Stimulated activated CD4-positive, alpha-beta T cell treated with anti-CD3 and anti-CD28 coated beads, TNF-alpha, amount 100 ng/mL, for 1 hour (primary cell): ENCODE results near the gene CBX6.
"Not testable (repeated sequence)": the region's sequence is repeated elsewhere in the genome, so short reads cannot be mapped to it uniquely, and the experiment has no call there.

Experiments used
- DNase-seq, 3 donors: peaks; one replicate each; pipeline ENCODE4 v3.0.0-alpha.2; 2020; ENCODE audit warnings: low read depth in 3 of 3, low spot score in 1 of 3

Gene CBX6

GRCh38 chr22:38861170-38861876 lies 10.7 kb downstream of the CBX6 start:
- DNase-seq: no peak

GRCh38 chr22:38860283-38861169 lies 11.5 kb downstream of the CBX6 start:
- no peak for DNase-seq

DNA sequence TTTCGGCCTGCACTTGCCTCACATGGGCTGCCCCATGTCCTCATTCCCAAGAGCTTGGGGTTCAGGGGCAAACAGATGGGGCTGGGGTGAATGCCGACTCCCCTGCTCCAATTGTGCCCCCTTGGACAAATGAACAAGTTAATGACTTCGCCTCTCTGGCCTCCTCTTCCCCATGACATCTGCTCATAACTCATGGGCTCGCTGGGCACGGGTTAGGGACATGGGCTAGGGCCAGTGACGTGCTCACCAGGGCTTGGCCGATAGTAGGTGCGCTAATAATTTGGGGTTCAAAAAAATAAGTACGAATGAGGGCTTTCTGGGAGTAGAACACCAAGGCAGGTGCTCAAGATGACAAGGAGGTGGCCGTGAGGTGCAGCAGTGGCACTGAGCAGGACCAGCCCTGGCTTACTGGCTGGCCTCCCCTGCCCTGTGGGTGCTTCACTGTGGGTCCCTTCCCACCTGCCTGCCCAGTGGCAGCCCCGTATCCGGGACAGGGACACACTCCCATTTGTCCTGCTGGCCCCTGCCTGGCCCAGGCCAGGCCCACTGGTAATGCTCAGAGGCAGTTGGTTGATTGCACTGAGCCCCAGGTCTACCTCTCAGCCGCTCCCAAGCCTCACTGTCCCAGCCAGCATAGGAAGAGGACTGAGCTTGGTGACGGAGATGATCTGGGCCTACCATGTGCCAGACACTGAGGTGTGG lies 12.3 kb downstream of the CBX6 start:
- no peak for DNase-seq

GRCh38 chr22:38858492-38858891 lies 13.5 kb downstream of the CBX6 start:
- DNase-seq: no peak

GRCh38 chr22:38854476-38854875 lies 17.5 kb downstream of the CBX6 start:
- DNase-seq: not testable (repeated sequence)

- DNase-seq: not testable (repeated sequence)
Observed at GRCh38 chr22:38853883-38854282, 18.1 kb downstream of the CBX6 start.

GRCh38 chr22:38853196-38853651 lies 18.8 kb downstream of the CBX6 start:
- no peak for DNase-seq

DNA sequence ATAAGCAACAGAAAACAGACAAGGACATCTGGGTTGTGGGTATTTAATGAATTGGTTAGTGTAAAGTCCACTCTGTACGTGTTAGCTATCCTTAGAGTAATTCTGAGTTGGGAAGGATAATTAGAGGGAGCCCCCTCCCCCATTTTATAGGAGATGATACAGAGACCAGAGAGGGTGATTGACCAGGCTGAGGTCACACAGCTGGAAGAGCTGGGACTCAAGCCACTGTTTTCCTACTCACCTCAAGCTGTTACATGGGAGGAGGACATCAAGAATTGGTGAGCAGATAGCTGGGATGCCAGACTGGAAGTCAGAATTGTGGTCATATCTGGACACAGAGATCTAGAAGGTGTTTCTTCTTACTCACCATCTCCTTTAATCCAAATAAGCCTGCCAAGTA lies 19.5 kb downstream of the CBX6 start:
- DNase-seq: no peak

DNA sequence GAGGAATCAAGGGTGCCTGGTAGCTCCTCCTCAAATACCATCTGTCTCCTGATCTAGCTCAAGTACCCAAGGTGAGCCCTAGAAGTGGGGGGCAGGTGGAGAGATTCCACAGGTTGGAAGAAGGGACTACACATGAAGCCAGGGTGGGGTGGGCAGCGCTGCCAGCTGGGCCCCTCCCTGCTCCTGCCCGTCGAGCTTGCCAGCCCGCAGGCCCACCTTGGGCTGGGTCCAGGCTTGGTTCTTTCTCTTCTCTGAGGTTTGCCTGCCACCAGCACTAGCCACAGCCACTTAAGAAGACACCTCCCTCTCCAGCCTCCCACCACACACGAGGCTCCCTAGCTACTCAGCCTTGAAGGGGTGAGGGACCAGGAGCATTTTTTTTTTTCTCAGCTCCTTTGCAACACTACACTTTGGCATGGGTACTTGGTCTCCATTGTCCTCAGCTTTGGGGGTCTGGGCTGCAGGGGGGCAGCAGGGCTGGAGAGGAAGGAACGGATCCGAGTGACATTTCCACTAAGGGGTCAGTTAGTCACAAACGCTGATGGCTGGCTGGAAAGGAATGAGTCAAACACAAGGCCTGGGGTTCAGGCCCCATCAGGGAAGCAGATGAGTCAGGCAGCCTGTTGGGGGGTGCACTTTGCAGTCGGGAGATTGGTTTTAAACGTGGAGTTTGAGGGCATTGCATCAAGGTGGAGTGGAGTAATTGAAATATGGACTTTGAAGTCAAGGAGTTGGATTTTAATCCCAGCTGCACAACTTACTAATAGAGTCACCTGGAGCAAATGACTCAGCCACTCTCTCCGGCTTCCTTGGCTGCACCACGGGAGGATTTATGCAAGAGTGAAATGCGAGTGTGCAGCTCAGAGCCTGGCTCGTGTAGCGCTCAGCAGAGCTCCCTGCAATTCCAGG lies 20.8 kb downstream of the CBX6 start:
- no peak for DNase-seq

DNA sequence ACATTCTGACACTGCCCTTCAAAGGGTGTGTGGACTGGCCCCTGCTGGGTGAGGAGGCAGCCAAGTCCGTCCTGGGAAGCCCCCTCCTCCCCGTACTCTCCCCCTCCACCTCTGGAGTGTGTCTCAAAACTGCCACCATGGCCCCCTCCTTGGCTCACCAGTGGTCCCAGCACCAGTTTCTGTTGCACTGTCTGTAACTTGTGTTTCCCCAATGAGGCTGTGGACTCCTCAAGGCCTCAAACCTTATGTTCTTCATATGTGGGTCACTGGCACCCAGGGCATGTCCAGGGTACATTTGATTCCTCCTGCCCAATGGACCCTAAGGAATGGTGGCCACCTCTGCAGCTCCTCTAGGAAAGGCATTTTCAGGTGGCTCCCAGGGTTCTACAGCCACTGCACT lies 21.6 kb downstream of the CBX6 start:
- DNase-seq: no peak

DNA sequence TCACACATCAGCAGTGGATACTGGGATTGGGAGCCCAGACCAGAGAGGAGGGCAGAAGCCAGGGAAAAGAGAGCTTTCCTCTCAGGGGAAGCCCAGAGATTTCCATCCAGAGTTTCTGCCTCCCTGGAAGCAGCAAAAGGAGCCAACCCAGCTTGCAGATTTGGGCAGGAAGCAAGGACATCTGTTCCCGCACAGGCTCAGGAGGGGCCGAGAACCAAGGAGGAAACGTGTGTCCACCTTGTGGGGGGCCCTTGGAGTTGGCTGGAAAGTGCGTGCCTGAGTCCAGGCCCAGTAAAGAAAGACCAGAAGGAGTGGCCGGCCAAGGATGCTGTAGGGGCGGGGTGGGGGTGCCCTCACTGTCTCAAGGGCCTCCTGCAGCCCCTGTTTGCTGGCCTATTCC lies 22.2 kb downstream of the CBX6 start:
- DNase-seq: no peak

- no peak for DNase-seq
Observed at GRCh38 chr22:38846412-38846811, 25.6 kb downstream of the CBX6 start.

DNA sequence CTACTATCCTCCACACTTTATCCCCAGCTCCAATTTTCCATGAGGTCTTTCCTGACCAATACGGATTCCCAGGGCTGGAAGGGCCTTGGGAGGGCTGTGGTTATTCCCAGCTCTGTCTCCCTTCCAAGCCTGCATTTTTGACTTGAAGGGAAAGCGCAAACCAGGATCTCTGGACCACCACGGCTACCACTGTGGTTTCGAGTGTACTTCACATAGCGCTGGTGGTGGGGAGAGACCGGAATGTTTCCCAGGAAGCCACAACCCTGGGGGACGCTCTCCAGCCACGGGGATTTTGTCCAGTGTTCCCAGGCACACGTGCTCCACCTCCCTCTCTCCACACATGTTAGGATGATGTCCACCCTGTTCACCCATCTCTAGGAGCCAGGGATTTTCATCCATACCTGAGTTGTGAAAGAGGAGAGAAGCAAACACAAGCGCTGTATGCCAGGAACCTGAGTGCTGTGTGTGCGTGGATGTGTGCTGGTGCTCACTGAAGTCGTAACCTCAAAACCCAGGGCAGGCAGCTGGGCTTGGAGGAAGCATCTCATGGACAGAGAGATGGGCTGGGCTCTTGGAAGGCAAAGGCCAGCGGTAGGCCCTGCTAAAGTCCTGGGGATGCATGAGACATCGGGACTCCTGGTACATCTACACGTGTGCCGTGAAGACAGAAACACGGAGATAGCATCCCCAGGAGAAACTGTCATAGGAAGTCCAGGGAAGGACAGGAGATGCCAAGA lies 26.8 kb downstream of the CBX6 start:
- no peak for DNase-seq

DNA sequence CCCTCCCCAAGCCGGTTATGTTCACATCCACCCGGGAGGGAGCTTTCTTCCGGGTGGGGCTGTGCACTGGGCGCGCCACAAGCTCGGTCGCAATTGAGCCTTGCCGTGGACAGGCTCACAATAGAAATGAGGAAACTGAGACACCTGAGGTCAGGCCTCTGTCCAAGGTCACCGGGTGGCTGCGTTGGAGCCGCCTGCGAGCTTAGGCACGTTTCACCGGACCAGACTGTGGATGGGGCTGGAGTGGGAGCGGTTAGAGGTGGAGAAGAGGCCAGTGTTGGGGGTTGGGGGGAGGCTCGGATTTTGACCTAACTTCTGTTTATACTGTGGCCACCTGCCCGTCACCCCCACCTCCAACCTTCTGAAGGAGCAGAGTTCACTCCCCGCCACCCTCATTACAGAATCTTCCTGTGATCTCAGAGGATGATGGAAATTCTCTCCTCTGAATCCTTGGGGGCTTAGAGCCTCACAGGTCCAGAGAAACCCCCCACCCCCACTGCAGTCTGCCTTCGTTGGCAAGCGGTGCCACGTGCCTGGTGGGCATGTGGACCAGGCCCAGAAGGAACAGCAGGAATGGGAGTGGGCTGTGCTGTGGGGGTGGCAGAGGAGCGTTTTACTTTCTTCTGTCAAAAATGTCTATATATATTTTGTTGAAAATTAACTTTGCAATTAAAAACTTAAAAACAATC lies 27.6 kb downstream of the CBX6 start:
- DNase-seq: no peak

DNA sequence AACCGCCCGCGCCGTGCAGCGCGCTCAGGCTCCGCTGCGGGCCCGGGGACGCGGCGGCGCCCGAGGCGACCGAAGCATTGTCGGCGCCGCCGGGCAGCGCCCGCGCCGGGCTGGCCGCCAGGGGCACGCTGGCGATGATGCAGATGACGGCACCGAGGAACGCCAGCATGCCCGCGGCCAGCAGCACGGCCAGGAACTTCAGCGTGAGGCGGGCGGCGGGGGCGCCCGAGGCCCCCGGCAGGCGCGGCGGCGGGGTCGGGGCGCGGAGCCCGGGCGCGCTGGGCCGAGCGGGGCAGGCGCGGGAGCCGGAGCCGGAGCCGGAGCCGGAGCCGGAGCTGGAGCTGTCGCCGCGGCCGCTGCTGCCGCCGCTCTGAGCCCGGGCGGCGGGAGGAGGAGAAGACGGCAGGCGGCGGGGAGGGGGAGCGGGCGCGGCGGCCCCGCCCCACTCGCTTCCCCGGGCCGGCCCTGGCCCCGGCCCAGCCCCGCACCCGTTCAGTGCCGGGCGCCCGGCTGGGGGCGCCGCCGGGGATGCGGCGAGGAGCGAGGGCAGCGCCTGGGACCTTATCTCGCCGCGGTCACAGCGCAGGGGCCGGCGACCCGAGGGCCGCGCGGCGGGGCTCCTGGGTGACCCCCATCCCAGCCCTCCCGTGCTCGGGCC lies 28.2 kb downstream of the CBX6 start, which contains the start of gene NPTXR:
NPTXR (minus strand) TSS at position 372 of the 658 bp plus-strand sequence.
- DNase-seq: peak in 1 of 3 donors; percentile 24

- peak; percentile 10 to 41 (median 27) for DNase-seq
Observed at GRCh38 chr22:38843201-38843656, 28.8 kb downstream of the CBX6 start.

DNA sequence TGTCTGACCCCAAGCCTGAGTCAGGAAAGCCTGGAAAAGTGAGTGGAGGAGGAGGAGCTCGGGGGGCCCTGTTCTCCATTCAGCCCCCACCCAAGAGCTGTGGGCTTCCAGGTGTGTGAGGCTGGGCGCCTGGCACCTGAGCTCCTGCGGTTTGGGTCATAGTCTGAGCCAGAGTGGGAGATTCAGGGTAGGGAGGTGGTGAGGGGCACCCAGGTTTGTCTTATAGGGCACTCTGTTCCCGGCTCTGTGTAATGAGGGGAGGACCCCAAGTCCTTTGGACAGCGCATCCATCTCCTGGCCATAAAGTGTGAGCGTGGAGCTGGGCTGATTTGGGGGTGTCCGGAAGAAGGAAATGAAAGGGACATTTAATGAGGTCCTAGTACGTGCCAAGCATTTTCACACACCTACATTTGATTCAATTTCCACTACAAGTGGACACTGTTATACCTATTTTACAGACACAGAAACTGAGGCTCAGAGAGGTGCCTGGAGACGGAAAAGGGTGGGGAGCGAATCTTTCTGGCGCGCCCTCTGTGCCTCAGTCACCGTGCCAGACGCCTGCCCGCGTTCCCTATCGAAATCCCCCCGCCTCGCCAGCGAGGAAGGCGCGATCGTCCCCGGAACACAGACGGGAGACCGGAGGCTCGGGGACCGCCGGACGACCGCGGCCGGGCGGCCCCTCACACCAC lies 29.4 kb downstream of the CBX6 start:
- DNase-seq: no peak

- no peak for DNase-seq
Observed at GRCh38 chr22:38841635-38842034, 30.4 kb downstream of the CBX6 start.
